ENCODE results near the gene PGM2L1.
"Not testable (repeated sequence)": the region's sequence is repeated elsewhere in the genome, so short reads cannot be mapped to it uniquely, and the experiment has no call there.

Gene PGM2L1

DNA sequence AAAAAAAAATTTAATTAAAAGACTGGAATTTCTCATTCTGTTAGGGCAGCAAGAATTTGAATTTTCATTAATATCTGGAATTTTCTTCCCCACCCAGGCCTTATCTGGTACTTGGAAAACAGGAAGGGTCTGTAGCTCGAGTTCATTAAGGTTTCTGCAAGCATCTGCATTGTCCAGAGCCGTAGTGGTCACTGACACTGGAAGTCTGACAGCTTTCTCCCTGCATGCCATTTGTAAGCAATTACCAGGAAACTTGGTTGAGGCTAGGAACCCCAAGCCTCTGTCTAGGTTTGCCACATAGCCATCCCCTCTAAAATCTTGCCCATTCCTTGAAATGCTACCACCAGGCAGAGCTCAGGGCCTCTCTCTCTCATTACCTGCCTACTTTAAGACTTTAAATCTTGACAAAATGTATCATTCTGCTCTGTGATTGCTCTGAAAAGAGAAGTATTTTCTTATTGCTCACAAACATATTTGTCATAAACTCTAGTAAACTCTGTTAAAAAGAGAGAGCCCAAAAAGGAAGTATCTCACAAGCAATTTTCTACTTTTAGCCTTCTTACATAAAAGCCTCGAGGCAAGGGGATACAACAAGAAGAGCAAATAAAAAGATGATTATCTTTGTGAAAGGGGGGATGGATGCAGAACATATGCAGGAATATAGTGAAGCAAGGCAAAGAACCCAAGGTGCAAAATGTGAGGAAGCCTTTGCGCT lies 5.5 kb upstream of the PGM2L1 start:
- intact Hi-C loops (cut with DNase I), result no loop called here
- no peak for DNase-seq

DNA sequence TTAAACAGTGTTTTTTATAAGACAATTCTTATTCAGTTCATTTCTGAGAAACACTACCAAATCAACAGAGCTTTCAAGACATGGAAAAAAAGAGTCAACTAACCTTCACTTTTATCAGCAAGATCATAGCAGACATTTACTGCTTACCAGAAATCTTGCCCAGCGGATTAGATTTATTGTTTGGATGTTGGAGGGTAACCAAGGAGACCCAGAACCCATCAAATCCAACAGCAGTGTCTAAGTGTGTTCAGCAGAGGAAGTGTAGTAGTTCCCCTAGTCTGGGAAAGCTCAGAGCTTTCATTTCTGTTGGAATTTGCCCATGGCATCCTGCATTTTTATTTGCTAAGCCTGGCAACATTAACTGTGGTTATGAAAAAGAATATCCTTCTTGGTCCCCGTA lies 2.4 kb upstream of the PGM2L1 start:
- DNase-seq, result no peak
- intact Hi-C loops (cut with DNase I), result no loop called here

DNA sequence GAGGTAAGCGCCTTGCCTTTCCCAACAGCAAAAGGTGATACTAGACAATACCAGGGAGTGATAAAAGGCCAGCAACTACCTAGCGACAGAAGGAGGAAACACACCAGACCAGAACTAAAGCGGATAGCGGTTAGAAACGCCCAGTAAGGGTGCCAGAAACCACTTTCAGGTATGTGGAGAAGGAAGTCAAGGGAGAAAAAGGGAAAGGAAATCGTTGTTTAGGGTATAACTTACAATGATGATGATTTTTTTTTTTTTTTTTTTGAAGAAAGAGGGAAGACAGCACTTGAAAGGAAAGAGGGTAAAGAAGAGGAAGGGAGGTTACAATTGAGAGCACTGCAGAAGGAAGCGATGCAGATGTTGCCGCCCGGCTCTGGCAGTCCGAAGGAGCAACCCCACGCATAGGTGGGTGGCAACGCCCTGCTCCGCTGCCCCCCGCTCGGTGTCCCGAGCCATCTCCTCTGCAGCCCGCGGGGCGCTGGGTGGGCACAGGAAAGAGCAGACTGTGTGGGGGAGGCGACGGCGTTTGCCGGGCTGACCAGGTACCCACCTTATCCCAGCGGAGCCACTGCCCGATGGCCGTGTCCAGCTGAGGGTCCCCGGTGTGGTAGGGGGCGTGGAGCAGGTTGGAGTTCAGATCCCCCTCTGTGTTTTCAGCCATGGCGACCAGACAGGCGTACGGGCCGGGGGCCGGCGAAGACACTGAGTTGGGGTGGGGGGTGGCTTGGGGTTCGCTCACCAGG lies 561 bp downstream of the PGM2L1 start:
- peak in 5 of 10 donors; percentile 9 to 86 (median 72) for DNase-seq
- intact Hi-C loops (cut with DNase I), result no loop called here

GRCh38 chr11:74392256-74392655 lies 6.0 kb downstream of the PGM2L1 start:
- intact Hi-C loops (cut with DNase I), result no loop called here

GRCh38 chr11:74391193-74391592 lies 7.0 kb downstream of the PGM2L1 start:
- no peak for DNase-seq
- intact Hi-C loops (cut with DNase I), result no loop called here

More at GRCh38 chr11:74392256-74392655, 6.0 kb downstream of the PGM2L1 start:
- DNase-seq, result no peak

DNA sequence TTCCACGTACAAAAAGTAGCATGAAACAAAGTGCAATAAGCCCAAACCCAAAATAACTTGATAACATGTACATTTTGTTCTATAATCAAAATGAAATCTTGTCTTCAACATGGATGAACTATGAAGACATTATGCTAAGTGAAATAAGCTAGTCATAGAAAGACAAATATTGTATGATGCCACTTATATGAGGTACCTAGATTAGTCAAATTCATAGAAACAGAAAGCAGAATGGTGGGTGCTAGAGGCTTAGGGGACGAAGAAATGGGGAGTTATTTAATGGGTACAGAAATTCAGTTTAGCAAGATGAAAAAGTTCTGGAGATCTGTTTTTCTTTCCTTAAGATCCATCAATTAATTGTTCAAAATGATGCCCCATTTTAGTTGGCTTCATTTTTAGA lies 7.5 kb downstream of the PGM2L1 start:
- intact Hi-C loops (cut with DNase I), result no loop called here
- DNase-seq, result no peak

- intact Hi-C loops (cut with DNase I), result loop anchor here (1.0 kb wide), 1 partner anchor 59 kb away; no protein-coding TSS in a partner anchor
- peak in 4 of 10 donors; percentile 27 to 69 (median 50) for DNase-seq
Measured at GRCh38 chr11:74388678-74389327, 9.4 kb downstream of the PGM2L1 start.

GRCh38 chr11:74384641-74385040 lies 13.6 kb downstream of the PGM2L1 start:
- no peak for DNase-seq
- intact Hi-C loops (cut with DNase I), result no loop called here

DNA sequence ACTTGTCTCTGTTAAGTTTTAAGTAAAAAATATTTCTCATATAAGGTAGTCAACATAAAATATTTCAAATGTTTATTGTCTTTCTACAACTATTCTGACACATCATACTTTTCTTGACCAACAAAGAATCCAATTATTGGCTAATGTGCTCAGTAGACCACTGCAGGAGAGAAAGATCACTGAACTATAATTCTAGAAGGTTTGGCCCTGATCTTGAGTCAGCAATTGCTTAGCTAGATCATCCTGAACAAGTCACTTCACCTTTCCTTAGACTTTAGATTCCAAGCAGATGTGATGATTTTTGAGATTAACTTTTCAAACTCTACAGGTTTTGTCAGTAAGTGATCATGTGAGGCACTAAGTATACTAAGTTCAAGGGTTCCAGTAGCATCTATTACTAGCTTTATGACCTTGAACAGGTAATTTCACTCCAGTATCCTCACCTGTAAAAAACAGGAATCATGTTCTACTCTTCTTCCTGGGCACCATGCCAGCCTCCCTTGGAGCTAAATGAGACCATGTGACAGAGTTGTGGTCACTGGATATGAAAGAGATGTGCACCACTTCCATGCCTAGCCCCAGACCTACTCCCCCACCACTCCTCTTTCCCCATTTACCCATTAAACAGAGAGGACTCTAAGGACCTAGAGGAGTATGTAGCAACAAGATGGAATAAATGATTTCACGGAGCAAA lies 17.3 kb downstream of the PGM2L1 start:
- no peak for DNase-seq
- intact Hi-C loops (cut with DNase I), result no loop called here

DNA sequence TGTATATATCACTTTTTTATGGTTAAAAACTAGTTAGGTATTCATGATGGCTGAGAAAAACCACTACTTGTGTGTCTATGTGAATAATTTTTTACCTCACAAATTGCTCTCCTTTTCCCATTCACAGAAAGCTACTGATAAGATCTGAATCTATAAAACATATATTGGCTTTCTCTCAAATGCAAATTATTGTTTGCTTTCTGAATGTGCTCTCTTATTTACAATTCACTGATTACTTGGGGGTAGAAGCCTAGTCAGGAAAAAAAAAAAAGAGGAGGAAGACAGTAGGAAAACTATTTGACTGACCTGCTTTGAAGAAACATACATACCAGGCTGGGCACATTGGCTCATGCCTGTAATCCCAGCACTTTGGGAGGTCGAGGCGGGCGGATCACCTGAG lies 20.5 kb downstream of the PGM2L1 start:
- no peak for DNase-seq
- intact Hi-C loops (cut with DNase I), result no loop called here

DNA sequence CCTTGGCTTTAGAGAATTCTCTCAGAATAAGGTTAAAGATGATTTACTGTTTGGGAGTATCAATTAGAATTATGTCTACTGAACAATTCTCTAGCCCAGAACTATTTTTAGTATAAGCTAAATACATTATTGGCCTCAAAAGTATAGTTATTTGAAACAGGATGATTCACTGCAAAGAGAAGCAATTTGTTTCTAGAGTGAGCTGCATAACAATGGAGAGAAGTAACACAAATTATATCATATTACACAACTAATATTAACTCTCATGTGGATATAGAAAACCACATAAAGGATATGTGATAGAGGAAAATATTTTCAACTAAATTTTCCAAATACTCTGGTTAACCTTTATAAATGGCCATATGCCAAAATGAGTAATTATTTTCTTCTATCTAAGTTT lies 24.9 kb downstream of the PGM2L1 start:
- intact Hi-C loops (cut with DNase I), result no loop called here
- no peak for DNase-seq

DNA sequence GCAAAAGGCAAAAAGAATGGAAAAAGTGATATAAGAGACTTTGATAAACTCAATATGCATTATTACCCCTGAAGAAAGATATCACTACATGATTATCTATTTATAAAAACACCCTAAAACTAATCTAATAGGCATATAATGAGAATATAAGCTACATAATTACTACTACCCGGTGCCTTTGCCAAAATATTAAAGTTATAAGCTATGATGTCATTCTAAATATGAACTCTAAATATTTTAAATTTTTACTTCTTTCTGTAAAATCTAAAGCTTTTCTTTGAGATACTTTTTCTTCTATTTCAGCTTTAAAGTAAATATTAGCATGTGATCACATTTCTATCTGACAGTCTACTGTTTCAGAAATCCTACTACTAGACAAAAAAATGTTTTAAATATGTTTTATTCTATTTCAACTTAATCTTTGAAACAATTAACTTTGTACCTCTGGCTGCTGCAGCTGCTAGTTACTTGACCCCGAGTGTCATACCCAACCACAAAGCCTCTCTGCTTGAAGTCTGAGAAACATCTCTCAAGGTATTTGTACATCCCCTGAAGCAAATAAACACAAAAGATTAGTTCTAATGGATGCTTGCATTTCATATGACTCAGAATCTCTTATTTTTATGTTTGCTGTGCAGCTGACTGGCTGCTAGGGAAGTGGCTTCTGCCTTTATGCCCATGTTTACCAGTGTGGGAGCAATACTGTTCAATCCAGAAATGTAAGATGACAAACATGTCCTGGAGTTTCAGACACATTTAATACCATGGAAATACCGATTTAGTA lies 26.8 kb downstream of the PGM2L1 start:
- DNase-seq, result no peak
- intact Hi-C loops (cut with DNase I), result no loop called here

GRCh38 chr11:74370123-74370522 lies 28.1 kb downstream of the PGM2L1 start:
- no peak for DNase-seq
- intact Hi-C loops (cut with DNase I), result no loop called here

DNA sequence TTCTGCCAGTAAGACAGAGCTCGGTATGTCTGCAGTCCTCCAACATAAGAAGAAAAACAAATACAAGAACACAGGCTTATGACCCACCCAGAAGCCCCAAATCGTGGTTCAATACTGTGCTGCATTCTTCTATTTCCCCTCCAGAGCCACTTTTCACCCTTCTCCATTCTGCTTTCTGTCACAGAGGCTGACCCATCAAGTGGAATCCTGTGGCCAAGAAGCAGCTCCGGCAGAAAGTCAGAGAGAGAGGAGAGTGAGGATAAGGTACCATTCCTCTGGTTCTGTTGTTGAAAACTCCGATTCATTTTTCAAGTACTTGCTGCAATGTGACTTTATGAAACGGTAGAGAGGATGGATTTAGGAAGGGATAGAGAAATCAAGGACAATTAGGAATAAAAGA lies 30.4 kb downstream of the PGM2L1 start:
- DNase-seq, result no peak
- intact Hi-C loops (cut with DNase I), result no loop called here

- intact Hi-C loops (cut with DNase I), result no loop called here
- no peak for DNase-seq
Measured at GRCh38 chr11:74366576-74366975, 31.7 kb downstream of the PGM2L1 start.

DNA sequence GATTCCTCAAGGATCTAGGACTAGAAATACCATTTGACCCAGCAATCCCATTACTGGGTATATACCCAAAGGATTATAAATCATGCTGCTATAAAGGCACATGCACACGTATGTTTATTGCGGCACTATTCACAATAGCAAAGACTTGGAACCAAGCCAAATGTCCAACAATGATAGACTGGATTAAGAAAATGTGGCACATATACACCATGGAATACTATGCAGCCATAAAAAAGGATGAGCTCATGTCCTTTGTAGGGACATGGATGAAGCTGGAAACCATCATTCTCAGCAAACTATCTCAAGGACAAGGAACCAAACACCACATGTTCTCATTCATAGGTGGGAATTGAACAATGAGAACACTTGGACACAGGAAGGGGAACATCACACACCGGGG lies 32.4 kb downstream of the PGM2L1 start:
- intact Hi-C loops (cut with DNase I); DNase-seq: not testable (repeated sequence)

DNA sequence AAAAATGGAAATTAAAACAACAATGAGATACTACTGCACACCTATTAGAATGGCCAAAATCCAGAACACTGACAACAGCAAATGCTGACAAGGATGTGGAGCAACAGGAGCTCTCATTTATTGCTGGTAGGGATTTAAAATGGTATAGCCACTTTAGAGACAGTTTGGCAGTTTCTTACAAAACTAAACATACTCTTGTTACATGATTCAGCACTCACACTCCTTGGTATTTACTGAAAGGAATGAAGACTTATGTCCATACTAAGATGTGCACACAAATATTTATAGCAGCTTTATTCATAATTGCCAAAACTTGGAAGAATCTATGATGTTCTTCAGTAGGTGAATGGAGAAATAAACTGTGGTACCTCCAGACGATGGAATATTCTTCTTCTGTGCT lies 40.8 kb downstream of the PGM2L1 start:
- intact Hi-C loops (cut with DNase I), result no loop called here

GRCh38 chr11:74355626-74356025 lies 42.6 kb downstream of the PGM2L1 start:
- DNase-seq, result peak in 1 of 10 donors; percentile 56
- intact Hi-C loops (cut with DNase I), result no loop called here

More for the DNA sequence above, 40.8 kb downstream of the PGM2L1 start:
- no peak for DNase-seq

DNA sequence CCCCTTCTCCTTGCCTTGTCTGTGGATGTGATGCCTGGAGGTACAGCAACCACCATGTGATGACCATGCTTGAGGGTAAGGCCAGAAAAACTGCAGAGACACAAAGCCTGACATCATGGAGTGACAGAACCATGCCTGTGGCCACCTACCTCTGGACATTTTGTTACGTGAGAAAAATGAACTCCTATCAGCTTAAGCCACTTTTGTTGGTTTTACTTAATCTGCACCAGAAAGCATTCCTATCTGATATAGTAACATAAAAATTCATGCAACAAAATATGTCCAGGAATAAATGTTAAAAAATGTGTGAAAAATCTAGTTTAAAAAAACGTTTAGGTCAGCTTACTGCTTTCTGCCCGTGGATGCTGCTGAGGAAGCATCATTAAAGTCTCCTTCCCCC lies 44.2 kb downstream of the PGM2L1 start:
- intact Hi-C loops (cut with DNase I), result no loop called here
- no peak for DNase-seq

DNA sequence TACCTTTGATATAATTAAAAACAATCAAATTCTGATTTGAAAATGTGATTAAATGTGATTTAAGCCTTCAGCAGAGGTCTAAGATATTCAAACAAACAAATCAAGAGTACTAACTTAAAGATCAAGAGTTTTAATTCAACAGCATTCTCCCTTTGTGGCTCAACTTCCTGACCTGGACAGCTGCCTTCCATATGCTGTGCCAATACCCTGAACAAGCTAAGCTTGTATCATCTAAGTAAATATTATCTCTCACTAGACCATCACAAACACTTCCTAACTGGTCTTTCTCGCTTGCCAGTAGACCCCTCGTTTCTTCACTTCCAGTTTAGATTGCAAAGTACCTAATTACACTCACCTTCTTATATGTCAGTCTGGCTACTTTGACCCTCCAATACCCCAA lies 50.9 kb downstream of the PGM2L1 start:
- intact Hi-C loops (cut with DNase I), result no loop called here

More for the DNA sequence above, 50.9 kb downstream of the PGM2L1 start:
- DNase-seq, result no peak
